H9 (cell line): ENCODE measurements around the gene UFC1. TPM values are rescaled to one million over a fixed set of nuclear protein-coding genes. Genes with fewer than 3 reads are reported as not detected.

Source experiments
- DNase-seq: peaks from one replicate; pipeline ENCODE4 v3.0.0-alpha.2; 2017
- H2AFZ ChIP-seq: one replicate; pipeline ENCODE4 v1.6.1; 2013; ENCODE audit warnings: mild to moderate bottlenecking, low read length, control low read depth, moderate library complexity
- H2AK5ac ChIP-seq: 2 replicates; pipeline ENCODE4 v1.6.1; 2013; ENCODE audit warnings: low read length, control low read depth, mixed read lengths; ENCODE audit not compliant: insufficient read length
- H2BK120ac ChIP-seq: one replicate; pipeline ENCODE4 v1.6.1; 2013; ENCODE audit warnings: low read depth, mild to moderate bottlenecking, low read length, control low read depth, inconsistent platforms; ENCODE audit not compliant: poor library complexity, severe bottlenecking
- H2BK12ac ChIP-seq: 2 replicates; pipeline ENCODE4 v1.6.1; 2013; ENCODE audit warnings: low read length, control low read depth, mixed read lengths, low read depth; ENCODE audit not compliant: insufficient read length
- H2BK15ac ChIP-seq: 2 replicates; pipeline ENCODE4 v1.6.1; 2013; ENCODE audit warnings: low read depth, low read length, control low read depth
- H2BK20ac ChIP-seq: one replicate; pipeline ENCODE4 v1.6.1; 2013; ENCODE audit warnings: low read depth, mild to moderate bottlenecking, low read length, control low read depth, inconsistent platforms; ENCODE audit not compliant: poor library complexity, severe bottlenecking
- H2BK5ac ChIP-seq: 2 replicates; pipeline ENCODE4 v1.6.1; 2013; ENCODE audit warnings: low read length, control low read depth, mixed read lengths; ENCODE audit not compliant: insufficient read length
- H3K14ac ChIP-seq: 2 replicates; pipeline ENCODE4 v1.6.1; 2013; ENCODE audit warnings: low read length, control low read depth; ENCODE audit not compliant: insufficient read depth
- H3K18ac ChIP-seq: 2 replicates; pipeline ENCODE4 v1.6.1; 2013; ENCODE audit warnings: low read depth, mild to moderate bottlenecking, mixed read lengths, low read length, control low read depth; ENCODE audit not compliant: insufficient read length
- H3K23ac ChIP-seq: 2 replicates; pipeline ENCODE4 v1.6.1; 2013; ENCODE audit warnings: low read length, control low read depth, mixed read lengths, low read depth; ENCODE audit not compliant: insufficient read length
- H3K23me2 ChIP-seq: 2 replicates; pipeline ENCODE4 v1.6.1; 2013; ENCODE audit warnings: low read depth, mild to moderate bottlenecking, mixed read lengths, low read length, control low read depth; ENCODE audit not compliant: insufficient read length, poor library complexity, severe bottlenecking
- H3K27ac ChIP-seq: 2 replicates; pipeline ENCODE4 v1.5.1; 2013; ENCODE audit warnings: low read length, control low read depth, mixed read lengths, low read depth; ENCODE audit not compliant: insufficient read length
- H3K27me3 ChIP-seq: 2 replicates; pipeline ENCODE4 v1.6.1; 2013; ENCODE audit warnings: low read length, control low read depth, inconsistent platforms; ENCODE audit not compliant: insufficient read depth
- H3K4ac ChIP-seq: 2 replicates; pipeline ENCODE4 v1.6.1; 2013; ENCODE audit warnings: low read depth, mild to moderate bottlenecking, control low read depth, inconsistent platforms, low read length, moderate library complexity
- H3K4me1 ChIP-seq: 2 replicates; pipeline ENCODE4 v1.6.1; 2013; ENCODE audit warnings: low read length, control low read depth, inconsistent platforms; ENCODE audit not compliant: insufficient read depth
- H3K4me2 ChIP-seq: 2 replicates; pipeline ENCODE4 v1.6.1; 2013; ENCODE audit warnings: low read length, control low read depth, mixed read lengths; ENCODE audit not compliant: insufficient read length, insufficient read depth
- H3K56ac ChIP-seq: 2 replicates; pipeline ENCODE4 v1.6.1; 2013; ENCODE audit warnings: low read depth, mild to moderate bottlenecking, mixed read lengths, low read length, control low read depth; ENCODE audit not compliant: insufficient read length
- H3K79me1 ChIP-seq: 2 replicates; pipeline ENCODE4 v1.6.1; 2013; ENCODE audit warnings: low read depth, mild to moderate bottlenecking, moderate library complexity, low read length, control low read depth, inconsistent platforms; ENCODE audit not compliant: insufficient read depth, poor library complexity, severe bottlenecking
- H3K79me2 ChIP-seq: 2 replicates; pipeline ENCODE4 v1.6.1; 2013; ENCODE audit warnings: low read length, control low read depth, inconsistent platforms; ENCODE audit not compliant: insufficient read depth
- H3K9ac ChIP-seq: 2 replicates; pipeline ENCODE4 v1.6.1; 2013; ENCODE audit warnings: low read length, control low read depth, mixed read lengths; ENCODE audit not compliant: insufficient read length; ENCODE audit errors: extremely low read depth
- H3K9me3 ChIP-seq: one replicate; pipeline ENCODE4 v1.6.1; 2013; ENCODE audit warnings: low read depth, low read length, inconsistent platforms; ENCODE audit not compliant: control insufficient read depth
- H3T11ph ChIP-seq: one replicate; pipeline ENCODE4 v1.6.1; 2013; ENCODE audit warnings: mild to moderate bottlenecking, low read length, control low read depth, inconsistent platforms
- H4K20me1 ChIP-seq: one replicate; pipeline ENCODE4 v1.6.1; 2013; ENCODE audit not compliant: control insufficient read depth, insufficient read length, insufficient read depth
- H4K5ac ChIP-seq: 2 replicates; pipeline ENCODE4 v1.6.1; 2013; ENCODE audit warnings: low read depth, mild to moderate bottlenecking, mixed read lengths, low read length, control low read depth; ENCODE audit not compliant: insufficient read length
- H4K8ac ChIP-seq: replicated peaks from 2 replicates; pipeline ENCODE4 v1.6.1; 2013; ENCODE audit warnings: low read length, control low read depth, mixed read lengths, low read depth; ENCODE audit not compliant: insufficient read length
- H4K91ac ChIP-seq: 2 replicates; pipeline ENCODE4 v1.6.1; 2013; ENCODE audit warnings: low read depth, mild to moderate bottlenecking, moderate library complexity, mixed read lengths, low read length, control low read depth; ENCODE audit not compliant: insufficient read length
- H3K27ac Mint-ChIP-seq, 3 experiments: 2 replicates in 2 of 3; 3 replicates in 1 of 3; pipeline ENCODE4 v1.8.0; 2020 to 2021; ENCODE audit warnings: mixed read lengths in 3 of 3, mild to moderate bottlenecking in 1 of 3, moderate library complexity in 1 of 3
- H3K27me3 Mint-ChIP-seq: 2 replicates; pipeline ENCODE4 v1.8.0; 2021; ENCODE audit warnings: low read depth, mild to moderate bottlenecking, moderate library complexity, mixed read lengths
- H3K36me3 Mint-ChIP-seq, 3 experiments: 2 replicates in 2 of 3; 3 replicates in 1 of 3; pipeline ENCODE4 v1.8.0; 2020 to 2021; ENCODE audit warnings: low read depth in 3 of 3, mixed read lengths in 3 of 3; ENCODE audit not compliant: insufficient read depth in 1 of 3
- H3K4me1 Mint-ChIP-seq, 2 experiments: 2 replicates each; pipeline ENCODE4 v1.8.0; 2020; ENCODE audit warnings: mixed read lengths in 2 of 2
- H3K4me3 Mint-ChIP-seq, 2 experiments: 2 replicates in 1 of 2; 3 replicates in 1 of 2; pipeline ENCODE4 v1.8.0; 2020 to 2021; ENCODE audit warnings: mild to moderate bottlenecking in 2 of 2, mixed read lengths in 2 of 2, moderate library complexity in 1 of 2
- H3K9me3 Mint-ChIP-seq, 2 experiments: 2 replicates in 1 of 2; 3 replicates in 1 of 2; pipeline ENCODE4 v1.8.0; 2020; ENCODE audit warnings: mild to moderate bottlenecking in 2 of 2, mixed read lengths in 2 of 2, moderate library complexity in 1 of 2
- WGBS: extraction: QIAGEN DNeasy Blood & Tissue Kit; methylation state at CpG from one replicate; pipeline ENCODE4 v1.1.7; 2013; ENCODE audit warnings: missing lambda C conversion rate, low lambda C conversion rate, mixed read lengths; ENCODE audit not compliant: insufficient read length; ENCODE audit errors: extremely low coverage; 5-methylcytosine and 5-hydroxymethylcytosine counted together
- total RNA-seq: library from RNA; stranded (reverse); gene quantifications from 2 replicates; pipeline ENCODE4 v1.2.1, GENCODE V29; 2021
- TF ChIP-seq, protein P1 (sequence below): fragments of 200-600 bp; sonication (generic); conservative IDR thresholded peaks from 3 replicates; pipeline ENCODE4 v1.8.0; 2021; ENCODE audit warnings: antibody characterized with exemption, mild to moderate bottlenecking

UFC1 gene
- total RNA-seq, 1 experiment from 2014 or later: 93.4 TPM

DNA sequence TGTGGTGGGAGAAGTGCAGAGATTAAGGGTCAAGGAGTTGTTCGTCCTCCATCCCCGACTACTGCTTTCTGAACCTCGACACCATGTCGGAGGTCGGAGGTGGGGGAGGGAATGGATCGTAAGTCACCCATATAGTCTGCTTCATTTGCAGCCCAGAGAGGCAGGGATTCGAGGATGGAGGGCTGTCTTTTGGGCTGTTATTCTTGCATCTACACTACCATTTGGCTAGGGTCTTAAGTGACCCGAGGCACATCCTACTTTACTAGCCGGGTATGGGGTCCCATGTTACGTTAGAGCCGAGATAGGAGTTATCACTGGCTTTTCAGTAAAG lies 6.1 kb downstream of the UFC1 start:
- TF ChIP-seq, protein P1, sequence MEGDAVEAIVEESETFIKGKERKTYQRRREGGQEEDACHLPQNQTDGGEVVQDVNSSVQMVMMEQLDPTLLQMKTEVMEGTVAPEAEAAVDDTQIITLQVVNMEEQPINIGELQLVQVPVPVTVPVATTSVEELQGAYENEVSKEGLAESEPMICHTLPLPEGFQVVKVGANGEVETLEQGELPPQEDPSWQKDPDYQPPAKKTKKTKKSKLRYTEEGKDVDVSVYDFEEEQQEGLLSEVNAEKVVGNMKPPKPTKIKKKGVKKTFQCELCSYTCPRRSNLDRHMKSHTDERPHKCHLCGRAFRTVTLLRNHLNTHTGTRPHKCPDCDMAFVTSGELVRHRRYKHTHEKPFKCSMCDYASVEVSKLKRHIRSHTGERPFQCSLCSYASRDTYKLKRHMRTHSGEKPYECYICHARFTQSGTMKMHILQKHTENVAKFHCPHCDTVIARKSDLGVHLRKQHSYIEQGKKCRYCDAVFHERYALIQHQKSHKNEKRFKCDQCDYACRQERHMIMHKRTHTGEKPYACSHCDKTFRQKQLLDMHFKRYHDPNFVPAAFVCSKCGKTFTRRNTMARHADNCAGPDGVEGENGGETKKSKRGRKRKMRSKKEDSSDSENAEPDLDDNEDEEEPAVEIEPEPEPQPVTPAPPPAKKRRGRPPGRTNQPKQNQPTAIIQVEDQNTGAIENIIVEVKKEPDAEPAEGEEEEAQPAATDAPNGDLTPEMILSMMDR: no peak
- no peaks in the 10 kb centered on the region for H3K9me3 ChIP-seq
- no peak overlapping the region; the same call in 1 of the 2 replicates for H3K4ac ChIP-seq
- no peak overlapping the region for H3K23ac ChIP-seq
- H2BK120ac ChIP-seq: no peak overlapping the region
- no peak overlapping the region for H3K27ac ChIP-seq
- H3K4me3 Mint-ChIP-seq: peak overlapping the region; percentile 81 to 89
- no peaks in the 10 kb centered on the region for H3K9me3 Mint-ChIP-seq
- H3K4me1 Mint-ChIP-seq: peaks cover 22 to 23% of the 10 kb centered on the region in 2 experiments
- H4K91ac ChIP-seq: no peak overlapping the region
- WGBS: no CpG with 5 or more reads among the region's 11 CpGs
- H2AFZ ChIP-seq: peak overlapping the region; percentile 53
- H3K14ac ChIP-seq: peak overlapping the region; percentile 85; the same call in 1 of the 2 replicates
- no peak overlapping the region for H2BK20ac ChIP-seq
- DNase-seq: no peak
- peaks cover 5% of the 10 kb centered on the region for H3K23me2 ChIP-seq
- no peaks in the 10 kb centered on the region for H3K27me3 ChIP-seq
- no peaks in the 10 kb centered on the region for H4K20me1 ChIP-seq
- no peak overlapping the region for H2BK12ac ChIP-seq
- H3K36me3 Mint-ChIP-seq: peaks cover 29 to 63% (median 56%) of the 10 kb centered on the region in 3 experiments
- H3K9ac ChIP-seq: peak overlapping the region; percentile 77
- no peak overlapping the region for H2AK5ac ChIP-seq
- peak overlapping the region; percentile 94 for H3K4me2 ChIP-seq
- no peak overlapping the region for H3K56ac ChIP-seq
- H3K4me1 ChIP-seq: no peaks in the 10 kb centered on the region
- no peaks in the 10 kb centered on the region for H3K79me1 ChIP-seq
- peak overlapping the region; percentile 92 for H3K18ac ChIP-seq
- no peak overlapping the region for H3T11ph ChIP-seq
- H4K8ac ChIP-seq: no peak overlapping the region
- peak overlapping the region; percentile 12 for H4K5ac ChIP-seq
- H2BK5ac ChIP-seq: no peak overlapping the region
- H3K27ac Mint-ChIP-seq: peak overlapping the region; percentile 58 to 96 (median 95); a peak in 5 of 7 replicates
- H3K27me3 Mint-ChIP-seq: no peaks in the 10 kb centered on the region; the same call in 1 of the 2 replicates
- no peak overlapping the region for H2BK15ac ChIP-seq
- no peaks in the 10 kb centered on the region for H3K79me2 ChIP-seq
